Thyroid gland (tissue), 4 donors: Measurements from ENCODE around the gene ZC3H18.

Source experiments
- POLR2A ChIP-seq, 2 donors: fragments of 450-650 bp; IDR thresholded peaks; one replicate each; pipeline ENCODE4 v1.6.1; 2017; ENCODE audit warnings: antibody characterized with exemption in 2 of 2, mild to moderate bottlenecking in 2 of 2, moderate library complexity in 1 of 2
- TF ChIP-seq, protein P1 (sequence below), 6 experiments: fragments of 200-600 bp in 3 of 6; fragments of 450-650 bp in 3 of 6; sonication (generic) in 3 of 6; IDR thresholded peaks; one replicate each; pipeline ENCODE4 v1.5.1; 2016 to 2019; ENCODE audit warnings: antibody characterized with exemption in 6 of 6, mild to moderate bottlenecking in 2 of 6, inconsistent platforms in 1 of 6, moderate library complexity in 1 of 6

- TF ChIP-seq, protein P1, sequence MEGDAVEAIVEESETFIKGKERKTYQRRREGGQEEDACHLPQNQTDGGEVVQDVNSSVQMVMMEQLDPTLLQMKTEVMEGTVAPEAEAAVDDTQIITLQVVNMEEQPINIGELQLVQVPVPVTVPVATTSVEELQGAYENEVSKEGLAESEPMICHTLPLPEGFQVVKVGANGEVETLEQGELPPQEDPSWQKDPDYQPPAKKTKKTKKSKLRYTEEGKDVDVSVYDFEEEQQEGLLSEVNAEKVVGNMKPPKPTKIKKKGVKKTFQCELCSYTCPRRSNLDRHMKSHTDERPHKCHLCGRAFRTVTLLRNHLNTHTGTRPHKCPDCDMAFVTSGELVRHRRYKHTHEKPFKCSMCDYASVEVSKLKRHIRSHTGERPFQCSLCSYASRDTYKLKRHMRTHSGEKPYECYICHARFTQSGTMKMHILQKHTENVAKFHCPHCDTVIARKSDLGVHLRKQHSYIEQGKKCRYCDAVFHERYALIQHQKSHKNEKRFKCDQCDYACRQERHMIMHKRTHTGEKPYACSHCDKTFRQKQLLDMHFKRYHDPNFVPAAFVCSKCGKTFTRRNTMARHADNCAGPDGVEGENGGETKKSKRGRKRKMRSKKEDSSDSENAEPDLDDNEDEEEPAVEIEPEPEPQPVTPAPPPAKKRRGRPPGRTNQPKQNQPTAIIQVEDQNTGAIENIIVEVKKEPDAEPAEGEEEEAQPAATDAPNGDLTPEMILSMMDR (IDR thresholded peaks at IDR 0.05): no peak
- no peak for TF ChIP-seq POLR2A (IDR thresholded peaks at IDR 0.05)
These were observed 60.7 kb downstream of the ZC3H18 start for GRCh38 chr16:88630941-88631340.
